Gastrocnemius medialis (tissue), 4 donors: ENCODE measurements around the gene G6PD. TPM values are rescaled to one million over a fixed set of nuclear protein-coding genes. Genes with fewer than 3 reads are reported as not detected.
"Not testable (repeated sequence)": the region's sequence is repeated elsewhere in the genome, so short reads cannot be mapped to it uniquely, and the experiment has no call there.

Source experiments
- ATAC-seq, 2 donors: fragments of 150-250 bp; one replicate each; pipeline ENCODE4 v1.9.1; 2016
- DNase-seq, 2 donors: peaks; one replicate each; pipeline ENCODE4 v3.0.0-alpha.2; 2019
- H3K27ac ChIP-seq, 4 donors: fragments of 200-600 bp; sonication (generic); 1 replicate in 1 of 4; 2 replicates in 3 of 4; pipeline ENCODE4 v1.5.1; 2016 to 2018; ENCODE audit warnings: mild to moderate bottlenecking in 2 of 4, moderate library complexity in 1 of 4
- H3K27me3 ChIP-seq, 3 donors: fragments of 200-600 bp; sonication (generic) in 2 of 3; 1 replicate in 1 of 3; 2 replicates in 2 of 3; pipeline versions ENCODE4 v1.5.1 to v1.6.0; 2016 to 2019; ENCODE audit warnings: mild to moderate bottlenecking in 1 of 3, moderate library complexity in 1 of 3
- H3K36me3 ChIP-seq, 2 donors: fragments of 200-600 bp; sonication (generic) in 1 of 2; one replicate each; pipeline ENCODE4 v1.5.1; 2017 to 2018
- H3K4me1 ChIP-seq, 2 donors: fragments of 200-600 bp; sonication (generic) in 1 of 2; one replicate each; pipeline ENCODE4 v1.5.1; 2016 to 2017; ENCODE audit warnings: mild to moderate bottlenecking in 2 of 2
- H3K4me3 ChIP-seq, 4 donors: fragments of 200-600 bp; sonication (generic) in 3 of 4; 1 replicate in 1 of 4; 2 replicates in 3 of 4; pipeline ENCODE4 v1.5.1; 2016 to 2019; ENCODE audit warnings: mild to moderate bottlenecking in 2 of 4
- H3K9me3 ChIP-seq, 3 donors: fragments of 200-600 bp; sonication (generic) in 2 of 3; 1 replicate in 1 of 3; 2 replicates in 2 of 3; pipeline ENCODE4 v1.5.1; 2016 to 2019
- CTCF ChIP-seq, 5 experiments: fragments of 450-650 bp in 3 of 5; fragments of 200-600 bp in 2 of 5; sonication (generic) in 2 of 5; IDR thresholded peaks in 4 of 5; conservative IDR thresholded peaks in 1 of 5; 1 replicate in 4 of 5; 2 replicates in 1 of 5; pipeline ENCODE4 v1.5.1; 2016 to 2019; ENCODE audit warnings: antibody characterized with exemption in 5 of 5, mild to moderate bottlenecking in 3 of 5, moderate library complexity in 3 of 5
- POLR2A ChIP-seq, 2 donors: fragments of 450-650 bp; IDR thresholded peaks; one replicate each; pipeline ENCODE4 v1.6.1; 2017; ENCODE audit warnings: antibody characterized with exemption in 2 of 2, mild to moderate bottlenecking in 2 of 2, moderate library complexity in 2 of 2
- in situ Hi-C, 4 donors: fragments of 200-750 bp; cut with MboI; loops; one replicate each; pipeline versions ENCODE4 v1.15.0 to v1.8.0; 2017; ENCODE audit warnings: low sequenced_read_pairs in 4 of 4
- intact Hi-C: fragments of 100-400 bp; cut with DNase I; formaldehyde crosslinking; loops from one replicate; pipeline ENCODE4 v1.15.1; 2023; ENCODE audit warnings: low total_unique reads
- total RNA-seq, 4 donors: library from RNA; depleted of rRNA; stranded (reverse); fragments of >200 nt; gene quantifications; one replicate each; pipeline versions ENCODE4 v1.1.0 to v1.2.3, GENCODE V29; 2016

Gene G6PD
- total RNA-seq, 4 donors from 2014 or later = 1.5 to 23.9 (median 7.6) TPM

DNA sequence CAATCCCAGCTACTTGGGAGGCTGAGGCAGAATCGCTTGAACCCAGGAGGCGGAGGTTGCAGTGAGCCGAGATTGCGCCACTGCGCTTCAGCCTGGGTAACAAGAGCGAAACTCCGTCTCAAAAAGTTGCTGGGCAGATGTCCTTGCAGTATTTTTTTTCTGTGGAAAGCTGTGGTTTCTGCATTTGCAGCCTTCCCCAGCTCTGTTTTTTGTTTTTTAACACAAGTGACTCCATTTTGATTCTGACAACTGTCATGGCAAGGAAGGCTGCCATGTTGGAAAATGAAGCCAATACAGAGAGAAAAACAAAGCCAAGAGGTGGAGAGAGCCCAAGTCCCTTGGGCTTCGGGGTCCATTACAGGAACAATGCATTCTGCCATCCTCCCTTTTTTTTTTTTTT is 44.5 kb downstream of the G6PD start:
- in situ Hi-C loops (no loop called here), intact Hi-C loops (no loop called here)
- Histone ChIP-seq H3K27ac (no peak overlapping the region), H3K9me3 (no peaks in the 10 kb centered on the region), H3K27me3 (no peaks in the 10 kb centered on the region), H3K4me3 (no peak overlapping the region), H3K4me1 (no peaks in the 10 kb centered on the region), H3K36me3 (peaks cover 0 to 4% of the 10 kb centered on the region in 2 donors)
- DNase-seq = no peak
- ATAC-seq = no peak
- TF ChIP-seq POLR2A (IDR thresholded peaks at IDR 0.05) (no peak), CTCF (IDR thresholded peaks at IDR 0.05 in 4 of 5, conservative IDR thresholded peaks at IDR 0.05 in 1 of 5) (no peak)

GRCh38 chrX:154501423-154501822 is 45.2 kb downstream of the G6PD start:
- intact Hi-C loops, H3K9me3 ChIP-seq, in situ Hi-C loops, ATAC-seq, H3K27ac ChIP-seq, DNase-seq, H3K27me3 ChIP-seq, H3K4me3 ChIP-seq, H3K36me3 ChIP-seq, H3K4me1 ChIP-seq: not testable (repeated sequence)

DNA sequence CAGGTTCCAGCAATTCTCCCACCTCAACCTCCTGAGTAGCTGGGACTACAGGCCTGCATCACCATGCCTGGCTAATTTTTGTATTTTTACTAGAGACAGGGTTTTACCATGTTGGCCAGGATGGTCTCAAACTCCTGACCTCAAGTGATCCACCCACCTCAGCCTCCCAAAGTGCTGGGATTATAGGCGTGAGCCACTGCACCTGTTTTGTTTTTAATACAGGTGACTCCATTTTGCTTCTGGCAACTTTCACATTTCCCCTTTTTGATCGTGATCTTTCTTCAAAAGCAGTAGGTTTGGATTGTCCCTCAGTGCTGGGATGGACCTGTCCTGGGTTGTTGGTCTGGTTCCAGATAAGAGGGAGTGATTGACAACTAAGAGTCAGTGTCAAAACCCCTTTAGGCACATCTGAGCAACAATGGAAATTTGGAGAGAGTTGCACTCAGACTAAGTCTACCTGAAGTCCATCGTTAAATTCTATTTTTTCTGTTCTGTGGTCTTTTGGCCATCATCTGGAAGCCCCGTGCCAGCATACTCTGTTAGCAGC is 50.0 kb downstream of the G6PD start:
- DNase-seq, H3K27me3 ChIP-seq, H3K36me3 ChIP-seq, H3K4me3 ChIP-seq, H3K27ac ChIP-seq, intact Hi-C loops, H3K4me1 ChIP-seq, in situ Hi-C loops, ATAC-seq, H3K9me3 ChIP-seq: not testable (repeated sequence)

GRCh38 chrX:154495472-154495922 is 51.1 kb downstream of the G6PD start:
- Histone ChIP-seq H3K4me3 (no peak overlapping the region), H3K9me3 (no peaks in the 10 kb centered on the region), H3K4me1 (no peaks in the 10 kb centered on the region), H3K27ac (no peak overlapping the region), H3K36me3 (no peaks in the 10 kb centered on the region), H3K27me3 (no peaks in the 10 kb centered on the region)
- DNase-seq = no peak
- intact Hi-C loops = no loop called here
- no peak for ATAC-seq
- in situ Hi-C loops = no loop called here
- TF ChIP-seq POLR2A (IDR thresholded peaks at IDR 0.05) = no peak
- no peak for TF ChIP-seq CTCF (IDR thresholded peaks at IDR 0.05 in 4 of 5, conservative IDR thresholded peaks at IDR 0.05 in 1 of 5)

- ATAC-seq (no peak), DNase-seq (no peak)
- Histone ChIP-seq H3K4me1 (no peaks in the 10 kb centered on the region), H3K4me3 (no peak overlapping the region), H3K27ac (no peak overlapping the region), H3K9me3 (no peaks in the 10 kb centered on the region), H3K36me3 (no peaks in the 10 kb centered on the region), H3K27me3 (no peaks in the 10 kb centered on the region)
- intact Hi-C loops (loop anchor here (5.0 kb wide), 1 partner anchor 38 kb away; no protein-coding TSS in a partner anchor), in situ Hi-C loops (no loop called here)
- TF ChIP-seq CTCF (IDR thresholded peaks at IDR 0.05 in 4 of 5, conservative IDR thresholded peaks at IDR 0.05 in 1 of 5) (no peak), POLR2A (IDR thresholded peaks at IDR 0.05) (no peak)
These were observed 51.9 kb downstream of the G6PD start for GRCh38 chrX:154494715-154495114.
